GM19239 (cell line): ENCODE data around the gene SLC35A5.
A peak's percentile ranks its signal among the peaks of the same experiment; 100 is the strongest.

Experiments used
- DNase-seq: peaks from one replicate; pipeline ENCODE4 v3.0.0; 2011; ENCODE audit warnings: low spot score; ENCODE audit not compliant: insufficient read length
- FAIRE-seq: peaks from 2 replicates; lab custom pipeline; 2011; peaks lifted over from hg19 to GRCh38; lab: Jason Lieb, UNC

The SLC35A5 gene

GRCh38 chr3:112615989-112616731 lies 54.3 kb downstream of the SLC35A5 start:
- no peak for FAIRE-seq
- no peak for DNase-seq

GRCh38 chr3:112617285-112617684 lies 55.4 kb downstream of the SLC35A5 start:
- DNase-seq: no peak
- FAIRE-seq: peak; percentile 37

GRCh38 chr3:112619295-112619694 lies 57.5 kb downstream of the SLC35A5 start:
- DNase-seq: peak; percentile 21
- peak; percentile 98 for FAIRE-seq

GRCh38 chr3:112623213-112623612 lies 61.4 kb downstream of the SLC35A5 start:
- FAIRE-seq (no peak), DNase-seq (no peak)

- no peak for DNase-seq
- FAIRE-seq: no peak
These were observed 61.9 kb downstream of the SLC35A5 start for GRCh38 chr3:112623717-112624116.

- FAIRE-seq: no peak
These were observed 65.6 kb downstream of the SLC35A5 start for GRCh38 chr3:112627419-112627818.

GRCh38 chr3:112627919-112628466 lies 66.1 kb downstream of the SLC35A5 start:
- no peak for FAIRE-seq

More at GRCh38 chr3:112627419-112627818, 65.6 kb downstream of the SLC35A5 start:
- no peak for DNase-seq

GRCh38 chr3:112629425-112629824 lies 67.6 kb downstream of the SLC35A5 start:
- no peak for FAIRE-seq

More at GRCh38 chr3:112627919-112628466, 66.1 kb downstream of the SLC35A5 start:
- no peak for DNase-seq

GRCh38 chr3:112631257-112631656 lies 69.4 kb downstream of the SLC35A5 start:
- DNase-seq (no peak), FAIRE-seq (no peak)

More at GRCh38 chr3:112629425-112629824, 67.6 kb downstream of the SLC35A5 start:
- no peak for DNase-seq

GRCh38 chr3:112632596-112632995 lies 70.8 kb downstream of the SLC35A5 start:
- no peak for DNase-seq
- no peak for FAIRE-seq

- FAIRE-seq: no peak
- DNase-seq: no peak
These were observed 71.3 kb downstream of the SLC35A5 start for GRCh38 chr3:112633191-112633590.

GRCh38 chr3:112633757-112634156 lies 71.9 kb downstream of the SLC35A5 start:
- DNase-seq: no peak
- no peak for FAIRE-seq

GRCh38 chr3:112634786-112635541 lies 73.1 kb downstream of the SLC35A5 start:
- no peak for DNase-seq
- FAIRE-seq: peak; percentile 63
